Measurements from ENCODE around the gene TYMP.

Gene TYMP

GRCh38 chr22:50504369-50505211, 25.2 kb downstream of the TYMP start:
- no peak for DNase-seq

GRCh38 chr22:50503475-50504145, 26.2 kb downstream of the TYMP start:
- no peak for DNase-seq

- no peak for DNase-seq
Observed at GRCh38 chr22:50502628-50503474, 27.0 kb downstream of the TYMP start.

- DNase-seq = no peak
Observed at GRCh38 chr22:50502096-50502495, 27.7 kb downstream of the TYMP start.

GRCh38 chr22:50500452-50500851, 29.4 kb downstream of the TYMP start:
- no peak for DNase-seq

GRCh38 chr22:50498322-50498890, 31.4 kb downstream of the TYMP start:
- DNase-seq = peak; percentile 70 to 78

GRCh38 chr22:50497093-50497492, 32.7 kb downstream of the TYMP start:
- DNase-seq = no peak

GRCh38 chr22:50490531-50491308, 39.1 kb downstream of the TYMP start:
- DNase-seq = peak in 1 of 2 experiments; percentile 33

GRCh38 chr22:50489363-50490243, 40.2 kb downstream of the TYMP start:
- DNase-seq = no peak

GRCh38 chr22:50488886-50489285, 40.9 kb downstream of the TYMP start:
- no peak for DNase-seq

- DNase-seq = no peak
Observed at GRCh38 chr22:50488006-50488677, 41.7 kb downstream of the TYMP start.

GRCh38 chr22:50487290-50488005, 42.4 kb downstream of the TYMP start:
- no peak for DNase-seq

- DNase-seq = no peak
Observed at GRCh38 chr22:50486561-50487289, 43.1 kb downstream of the TYMP start, which contains the start of gene MIOX. MIOX (plus strand) TSS chr22:50486859; CDS start chr22:50486898, 39 bp downstream.

- DNase-seq = no peak
Observed at GRCh38 chr22:50485221-50486131, 44.3 kb downstream of the TYMP start.

- DNase-seq = no peak
Observed at GRCh38 chr22:50483977-50484853, 45.6 kb downstream of the TYMP start.

- no peak for DNase-seq
Observed at GRCh38 chr22:50483556-50483955, 46.3 kb downstream of the TYMP start.

GRCh38 chr22:50483106-50483505, 46.7 kb downstream of the TYMP start:
- DNase-seq = no peak

Measured in activated CD4-positive, alpha-beta T cell treated with anti-CD3 and anti-CD28 coated beads, Interleukin-2, amount 50 U/mL, for 48 hours (primary cell).